GM10847 (cell line): ENCODE results near the gene GNG14.

ENCODE experiments used
- POLR2A ChIP-seq: IDR thresholded peaks from 2 replicates; pipeline ENCODE4 v1.6.1; 2011; ENCODE audit not compliant: insufficient read length; ENCODE audit errors: extremely low read depth

Gene GNG14

GRCh38 chr19:12664406-12665280 is 23.2 kb upstream of the GNG14 start:
- TF ChIP-seq POLR2A = no peak

- no peak for TF ChIP-seq POLR2A
Observed at GRCh38 chr19:12665281-12665573, 22.6 kb upstream of the GNG14 start.

- no peak for TF ChIP-seq POLR2A
Observed at GRCh38 chr19:12665671-12666264, 22.0 kb upstream of the GNG14 start.

- TF ChIP-seq POLR2A = peak; percentile 40
Observed at GRCh38 chr19:12666265-12667048, 21.3 kb upstream of the GNG14 start, which contains the start of the genes MAN2B1 and WDR83. TSS of gene MAN2B1 (minus strand) at chr19:12666742. CDS start at chr19:12666701, 41 bp downstream. TSS of gene WDR83 (plus strand) at chr19:12666807. CDS start at chr19:12669791, 2,984 bp downstream.

- no peak for TF ChIP-seq POLR2A
Observed at GRCh38 chr19:12667731-12668302, 20.0 kb upstream of the GNG14 start.

GRCh38 chr19:12668346-12668745 is 19.5 kb upstream of the GNG14 start:
- no peak for TF ChIP-seq POLR2A

- TF ChIP-seq POLR2A = no peak
Observed at GRCh38 chr19:12668932-12669269, 18.9 kb upstream of the GNG14 start.

GRCh38 chr19:12669270-12670158 is 18.3 kb upstream of the GNG14 start:
- TF ChIP-seq POLR2A = peak; percentile 61

- no peak for TF ChIP-seq POLR2A
Observed at GRCh38 chr19:12670159-12670928, 17.5 kb upstream of the GNG14 start.

GRCh38 chr19:12672744-12673143 is 15.1 kb upstream of the GNG14 start:
- no peak for TF ChIP-seq POLR2A

GRCh38 chr19:12675399-12675798 is 12.4 kb upstream of the GNG14 start:
- no peak for TF ChIP-seq POLR2A

- TF ChIP-seq POLR2A = no peak
Observed at GRCh38 chr19:12675940-12676339, 11.9 kb upstream of the GNG14 start.

GRCh38 chr19:12676384-12676792 is 11.4 kb upstream of the GNG14 start:
- TF ChIP-seq POLR2A = no peak

GRCh38 chr19:12676928-12677327 is 10.9 kb upstream of the GNG14 start:
- TF ChIP-seq POLR2A = no peak
